Kidney (tissue), 14 donors: ENCODE data around the gene ATG4D. TPM values are rescaled to one million over a fixed set of nuclear protein-coding genes. Genes with fewer than 3 reads are reported as not detected.

Source experiments
- DNase-seq, 5 donors: peaks; one replicate each; pipeline ENCODE4 v3.0.0-alpha.2; 2013 to 2020
- FAIRE-seq: peaks from 2 replicates; lab custom pipeline; 2012; peaks lifted over from hg19 to GRCh38; lab: Jason Lieb, UNC
- H3K27ac ChIP-seq, 2 donors: one replicate each; pipeline ENCODE4 v1.7.0; 2013; ENCODE audit warnings: low read depth in 2 of 2, low read length in 2 of 2, inconsistent platforms in 1 of 2
- H3K27me3 ChIP-seq: one replicate; pipeline ENCODE4 v1.7.1; 2013; ENCODE audit warnings: low read length, inconsistent platforms; ENCODE audit not compliant: control insufficient read depth, insufficient read depth
- H3K36me3 ChIP-seq, 3 donors: one replicate each; pipeline versions ENCODE4 v1.7.0 to v1.7.1; 2013; ENCODE audit warnings: low read length in 3 of 3, control low read depth in 1 of 3, inconsistent platforms in 1 of 3; ENCODE audit not compliant: insufficient read depth in 3 of 3, control insufficient read depth in 2 of 3
- H3K4me1 ChIP-seq, 3 donors: one replicate each; pipeline versions ENCODE4 v1.7.0 to v1.7.1; 2013; ENCODE audit warnings: low read length in 3 of 3, inconsistent platforms in 1 of 3, low read depth in 1 of 3; ENCODE audit not compliant: control insufficient read depth in 2 of 3, insufficient read depth in 2 of 3
- H3K4me3 ChIP-seq, 3 donors: one replicate each; pipeline versions ENCODE4 v1.7.0 to v1.8.1; 2013; ENCODE audit warnings: low read length in 3 of 3, control low read depth in 1 of 3, inconsistent platforms in 1 of 3
- H3K9ac ChIP-seq, 3 donors: one replicate each; pipeline versions ENCODE4 v1.7.0 to v1.7.1; 2013; ENCODE audit warnings: low read length in 3 of 3, control low read depth in 1 of 3, inconsistent platforms in 1 of 3
- H3K9me3 ChIP-seq, 3 donors: one replicate each; pipeline versions ENCODE4 v1.7.0 to v1.7.1; 2013; ENCODE audit warnings: low read length in 3 of 3, control low read depth in 1 of 3, inconsistent platforms in 1 of 3; ENCODE audit not compliant: control insufficient read depth in 2 of 3, insufficient read depth in 1 of 3
- intact Hi-C: fragments of 100-400 bp; cut with DNase I; formaldehyde crosslinking; loops from one replicate; pipeline ENCODE4 v1.11.1; 2022
- microRNA-seq: library from miRNA; unstranded; fragments of <30 nt; microRNA quantifications from one replicate; pipeline ENCODE4 v1.2.0, GENCODE V29; 2020
- polyA plus RNA-seq: library from polyadenylated mRNA; stranded (reverse); fragments of 350-450 nt; fragmentation: Illumina TruSeq; extraction: RNeasy Lipid Tissue Mini Kit (QIAGEN cat#74804); gene quantifications from one replicate; pipeline ENCODE4 v1.2.3, GENCODE V29; 2014; ENCODE audit warnings: low read depth, low replicate concordance; ENCODE audit not compliant: insufficient read depth
- total RNA-seq: library from RNA; stranded (reverse); fragmentation: NEBNext Ultra II Directional; extraction: Animal tissue kit (Norgen Biotek cat#: 25700); gene quantifications from one replicate; pipeline ENCODE4 v1.2.1, GENCODE V29; 2021
- TF ChIP-seq, protein P1 (sequence below): IDR thresholded peaks from 3 replicates; pipeline ENCODE4 v1.5.1; 2012; ENCODE audit warnings: mild to moderate bottlenecking, moderate library complexity, borderline replicate concordance; ENCODE audit not compliant: insufficient read depth; ENCODE audit errors: extremely low read depth
- donor health status: control.
- donor health status: control.
- donor health status: control.
- donor health status: control.
- donor health status: control.
- donor health status: DM: yes; HTN: yes; CAD: no.
- donor health status: Normal renal cell carcinoma (clear cell type).

Gene ATG4D
- total and polyA plus RNA-seq, 2 donors from 2014 or later, result 32.7 to 91.7 TPM

DNA sequence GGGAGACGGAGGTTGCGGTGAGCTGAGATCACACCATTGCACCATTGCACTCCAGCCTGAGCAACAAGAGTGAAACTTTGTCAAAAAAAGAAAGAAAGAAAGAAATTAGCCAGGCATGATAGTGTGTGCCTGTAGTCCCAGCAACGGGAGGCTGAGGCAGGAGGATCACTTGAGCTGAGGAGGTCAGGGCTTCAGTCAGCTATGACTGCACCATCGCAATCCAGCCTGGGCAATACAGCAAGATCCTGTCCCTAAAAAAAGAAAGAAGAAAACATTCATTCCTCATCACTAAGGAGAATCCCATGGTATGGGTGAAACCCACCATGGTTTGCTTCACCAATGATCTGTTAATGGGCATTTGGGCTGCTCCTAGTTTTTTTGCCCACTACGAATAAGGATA is 56.4 kb downstream of the ATG4D start:
- no peaks in the 10 kb centered on the region for H3K27me3 ChIP-seq
- DNase-seq (no peak), FAIRE-seq (no peak)
- H3K4me3 ChIP-seq, result no peak overlapping the region
- TF ChIP-seq, protein P1, sequence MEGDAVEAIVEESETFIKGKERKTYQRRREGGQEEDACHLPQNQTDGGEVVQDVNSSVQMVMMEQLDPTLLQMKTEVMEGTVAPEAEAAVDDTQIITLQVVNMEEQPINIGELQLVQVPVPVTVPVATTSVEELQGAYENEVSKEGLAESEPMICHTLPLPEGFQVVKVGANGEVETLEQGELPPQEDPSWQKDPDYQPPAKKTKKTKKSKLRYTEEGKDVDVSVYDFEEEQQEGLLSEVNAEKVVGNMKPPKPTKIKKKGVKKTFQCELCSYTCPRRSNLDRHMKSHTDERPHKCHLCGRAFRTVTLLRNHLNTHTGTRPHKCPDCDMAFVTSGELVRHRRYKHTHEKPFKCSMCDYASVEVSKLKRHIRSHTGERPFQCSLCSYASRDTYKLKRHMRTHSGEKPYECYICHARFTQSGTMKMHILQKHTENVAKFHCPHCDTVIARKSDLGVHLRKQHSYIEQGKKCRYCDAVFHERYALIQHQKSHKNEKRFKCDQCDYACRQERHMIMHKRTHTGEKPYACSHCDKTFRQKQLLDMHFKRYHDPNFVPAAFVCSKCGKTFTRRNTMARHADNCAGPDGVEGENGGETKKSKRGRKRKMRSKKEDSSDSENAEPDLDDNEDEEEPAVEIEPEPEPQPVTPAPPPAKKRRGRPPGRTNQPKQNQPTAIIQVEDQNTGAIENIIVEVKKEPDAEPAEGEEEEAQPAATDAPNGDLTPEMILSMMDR, result no peak
- no peaks in the 10 kb centered on the region for H3K9me3 ChIP-seq
- H3K4me1 ChIP-seq, result peaks cover 0 to 5% (median 0%) of the 10 kb centered on the region in 3 donors
- H3K27ac ChIP-seq, result no peak overlapping the region
- no peak overlapping the region for H3K9ac ChIP-seq
- intact Hi-C loops, result no loop called here
- H3K36me3 ChIP-seq, result no peaks in the 10 kb centered on the region

DNA sequence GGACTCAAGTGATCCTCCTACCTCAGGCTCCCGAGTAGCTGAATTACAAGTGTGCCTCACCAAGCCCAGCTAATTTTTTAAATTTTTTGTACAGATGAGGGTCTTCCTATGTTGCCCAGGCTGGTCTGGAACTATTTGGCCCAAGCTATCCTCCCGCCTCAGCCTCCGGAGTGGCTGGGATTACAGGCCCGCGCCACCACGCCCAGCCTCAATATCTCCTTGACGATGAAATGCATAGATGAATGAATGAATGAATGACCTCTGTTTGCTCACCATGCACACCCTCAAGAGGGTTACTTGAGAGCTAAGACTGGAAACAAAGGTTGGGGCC is 58.3 kb downstream of the ATG4D start:
- no peak overlapping the region for H3K27ac ChIP-seq
- FAIRE-seq, result no peak
- intact Hi-C loops, result no loop called here
- DNase-seq, result no peak
- TF ChIP-seq, protein P1, result no peak
- H3K27me3 ChIP-seq, result no peaks in the 10 kb centered on the region
- no peaks in the 10 kb centered on the region for H3K9me3 ChIP-seq
- H3K36me3 ChIP-seq, result no peaks in the 10 kb centered on the region
- no peak overlapping the region for H3K9ac ChIP-seq
- peak overlapping the region in 1 of 3 donors; percentile 46 for H3K4me3 ChIP-seq
- peaks cover 0 to 5% (median 0%) of the 10 kb centered on the region in 3 donors for H3K4me1 ChIP-seq

DNA sequence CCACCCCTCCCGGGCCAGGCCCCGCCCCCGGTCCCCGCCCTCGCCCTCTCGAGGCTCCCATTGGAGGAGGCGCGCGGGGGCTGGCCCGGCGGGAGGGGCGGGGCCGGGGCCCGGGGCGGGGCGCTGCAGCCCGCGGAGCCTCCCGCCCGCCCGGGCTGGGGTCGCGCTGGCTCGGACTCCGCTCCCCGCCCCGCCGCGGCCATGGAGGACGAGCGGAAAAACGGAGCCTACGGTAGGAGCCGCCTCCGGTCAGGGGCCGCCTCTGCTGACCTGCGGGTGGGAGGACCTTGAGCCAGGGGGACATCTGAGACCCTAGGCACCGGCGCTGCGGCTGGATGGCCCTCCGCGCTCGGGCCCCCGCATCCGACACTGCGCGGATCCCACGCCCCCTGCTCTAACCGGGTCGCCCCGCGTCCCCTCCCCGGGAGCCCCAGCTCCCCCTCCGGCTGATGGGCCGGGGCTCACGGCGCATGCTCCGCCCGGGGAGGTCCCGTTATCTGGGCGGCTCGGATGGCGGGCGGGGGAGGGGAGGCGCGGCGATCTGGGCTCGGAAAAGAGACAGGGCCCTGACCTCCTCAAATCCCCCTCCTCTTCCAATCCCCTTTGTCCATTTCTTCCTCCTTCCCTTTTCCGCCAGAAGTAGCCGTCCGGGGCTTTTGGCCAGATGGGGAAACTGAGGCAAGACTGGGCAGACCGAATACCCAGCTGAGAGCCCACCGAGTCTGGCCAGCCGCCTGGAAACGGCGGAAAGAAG is 58.8 kb downstream of the ATG4D start:
- TF ChIP-seq, protein P1, result no peak
- Histone ChIP-seq H3K4me3 (peak overlapping the region; percentile 64 to 74 (median 68)), H3K27ac (peak overlapping the region; percentile 89 to 94), H3K4me1 (peaks cover 0 to 5% (median 0%) of the 10 kb centered on the region in 3 donors), H3K27me3 (no peaks in the 10 kb centered on the region), H3K9ac (peak overlapping the region; percentile 43 to 69 (median 54)), H3K36me3 (no peaks in the 10 kb centered on the region), H3K9me3 (no peaks in the 10 kb centered on the region)
- FAIRE-seq (no peak), DNase-seq (peak; percentile 80 to 93 (median 90))
- intact Hi-C loops, result no loop called here

Small RNAs within 50 kb of the gene (microRNA-seq; reads per million reads assigned to microRNA genes)
- gene MIR1238, result not detected

Other genes starting within 250 kb of the ATG4D start
- gene ZGLP1, start 234.1 kb upstream of the ATG4D start, total RNA-seq, result 4.6 TPM
- 5.5 TPM for gene ZGLP1, start 234.1 kb upstream of the ATG4D start, polyA plus RNA-seq
- gene FDX2, start 227.9 kb upstream of the ATG4D start, total RNA-seq, result 20.1 TPM
- gene FDX2, start 227.9 kb upstream of the ATG4D start, polyA plus RNA-seq, result 88.4 TPM
- 38.4 TPM for gene RAVER1, start 210.4 kb upstream of the ATG4D start, total RNA-seq
- gene RAVER1, start 210.4 kb upstream of the ATG4D start, polyA plus RNA-seq, result 9.1 TPM
- gene ICAM3, start 204.3 kb upstream of the ATG4D start, total RNA-seq, result 17.4 TPM
- 21.8 TPM for gene ICAM3, start 204.3 kb upstream of the ATG4D start, polyA plus RNA-seq
- 127 TPM for gene TYK2, start 163.3 kb upstream of the ATG4D start, total RNA-seq
- 131 TPM for gene TYK2, start 163.3 kb upstream of the ATG4D start, polyA plus RNA-seq
- 139 TPM for gene CDC37, start 140.4 kb upstream of the ATG4D start, total RNA-seq
- 149 TPM for gene CDC37, start 140.4 kb upstream of the ATG4D start, polyA plus RNA-seq
- 17.5 TPM for gene PDE4A, start 123.4 kb upstream of the ATG4D start, total RNA-seq
- 4.5 TPM for gene PDE4A, start 123.4 kb upstream of the ATG4D start, polyA plus RNA-seq
- 60.8 TPM for gene KEAP1, start 40.5 kb upstream of the ATG4D start, total RNA-seq
- gene KEAP1, start 40.5 kb upstream of the ATG4D start, polyA plus RNA-seq, result 79.4 TPM
- gene S1PR5, start 26.5 kb upstream of the ATG4D start, total RNA-seq, result 0.69 TPM
- gene S1PR5, start 26.5 kb upstream of the ATG4D start, polyA plus RNA-seq, result 0.84 TPM
- gene KRI1, start 22.1 kb downstream of the ATG4D start, total RNA-seq, result 29.4 TPM
- 13.9 TPM for gene KRI1, start 22.1 kb downstream of the ATG4D start, polyA plus RNA-seq
- 8.8 TPM for gene CDKN2D, start 25.1 kb downstream of the ATG4D start, total RNA-seq
- 14.7 TPM for gene CDKN2D, start 25.1 kb downstream of the ATG4D start, polyA plus RNA-seq
- gene AP1M2, start 43.4 kb downstream of the ATG4D start, total RNA-seq, result 74.1 TPM
- gene AP1M2, start 43.4 kb downstream of the ATG4D start, polyA plus RNA-seq, result 232 TPM
- 345 TPM for gene SLC44A2, start 81.6 kb downstream of the ATG4D start, total RNA-seq
- 150 TPM for gene SLC44A2, start 81.6 kb downstream of the ATG4D start, polyA plus RNA-seq
- 206 TPM for gene ILF3, start 110.4 kb downstream of the ATG4D start, total RNA-seq
- 58.3 TPM for gene ILF3, start 110.4 kb downstream of the ATG4D start, polyA plus RNA-seq
- 55.2 TPM for gene QTRT1, start 157.5 kb downstream of the ATG4D start, total RNA-seq
- gene QTRT1, start 157.5 kb downstream of the ATG4D start, polyA plus RNA-seq, result 77.2 TPM
- 226 TPM for gene DNM2, start 174.2 kb downstream of the ATG4D start, total RNA-seq
- 79.0 TPM for gene DNM2, start 174.2 kb downstream of the ATG4D start, polyA plus RNA-seq